Bronchial epithelial cell (primary cell): ENCODE data around the gene ITGA8. TPM values are rescaled to one million over a fixed set of nuclear protein-coding genes. Genes with fewer than 3 reads are reported as not detected.

Experiments used
- DNase-seq: peaks from one replicate; pipeline ENCODE4 v3.0.0-alpha.2; 2010; ENCODE audit warnings: low read depth
- FAIRE-seq: peaks from 2 replicates; lab custom pipeline; 2011; peaks lifted over from hg19 to GRCh38; lab: Jason Lieb, UNC
- H3K27me3 ChIP-seq: 2 replicates; pipeline ENCODE4 v1.5.1; 2011; ENCODE audit warnings: low read length; ENCODE audit not compliant: control insufficient read depth, insufficient read depth
- H3K36me3 ChIP-seq: 2 replicates; pipeline ENCODE4 v1.5.1; 2011; ENCODE audit warnings: low read length; ENCODE audit not compliant: control insufficient read depth, insufficient read depth
- H3K4me3 ChIP-seq: 2 replicates; pipeline ENCODE4 v1.5.1; 2011; ENCODE audit warnings: mild to moderate bottlenecking, low read depth, low read length, control low read depth
- total RNA-seq: library from RNA; depleted of rRNA; stranded (reverse); fragments of >200 nt; gene quantifications from 2 replicates; pipeline ENCODE4 v1.2.1, GENCODE V29; 2014
- TF ChIP-seq, protein P1 (sequence below): IDR thresholded peaks from 2 replicates; pipeline ENCODE4 v1.5.1; 2011; ENCODE audit warnings: mild to moderate bottlenecking, moderate library complexity, low read length, control low read depth, inconsistent platforms; ENCODE audit not compliant: insufficient read depth, severe bottlenecking

Gene ITGA8
- total RNA-seq, 1 donor from 2014 or later, result under 0.01 TPM

DNA sequence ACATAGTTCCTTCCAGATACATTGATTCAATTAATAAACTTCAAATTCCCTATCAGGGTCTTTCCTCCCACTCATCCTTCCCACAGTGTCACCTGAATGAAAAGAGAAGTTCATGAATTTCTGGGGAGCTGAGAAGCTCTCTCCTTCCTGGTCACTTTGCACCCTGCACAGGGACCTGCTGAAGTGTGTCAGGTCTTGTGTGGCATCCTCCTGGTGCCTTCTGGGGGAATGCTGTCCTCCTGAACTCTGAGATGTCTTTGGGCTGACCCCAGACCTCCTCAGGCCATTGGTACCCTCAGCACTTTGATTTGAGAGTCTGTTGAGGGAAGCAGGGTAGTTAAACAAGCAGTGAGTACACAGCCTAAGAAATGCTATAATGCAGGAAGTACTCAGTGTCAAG, 39.5 kb upstream of the ITGA8 start:
- FAIRE-seq, result no peak

DNA sequence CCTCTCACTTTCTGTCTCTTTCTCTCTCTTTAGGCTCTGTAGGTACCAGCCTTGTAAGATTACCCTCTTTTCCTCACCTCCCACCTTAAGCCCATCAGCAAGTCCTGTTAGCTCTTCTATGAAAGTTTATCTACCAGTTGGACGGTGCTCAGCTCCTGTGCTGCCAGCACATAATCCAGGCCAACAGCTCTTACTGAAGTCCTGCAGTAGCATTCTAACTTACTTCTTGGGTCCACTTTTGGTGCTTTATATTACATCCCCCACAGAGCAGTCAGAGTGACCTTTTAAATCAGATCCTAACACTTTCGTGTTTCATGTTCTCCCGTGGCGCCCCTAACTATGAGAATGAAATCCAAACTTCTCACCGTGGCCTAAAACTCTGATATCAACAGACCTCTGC, 38.9 kb upstream of the ITGA8 start:
- DNase-seq (no peak), FAIRE-seq (peak; percentile 13)
- H3K4me3 ChIP-seq, result no peak overlapping the region
- TF ChIP-seq, protein P1, sequence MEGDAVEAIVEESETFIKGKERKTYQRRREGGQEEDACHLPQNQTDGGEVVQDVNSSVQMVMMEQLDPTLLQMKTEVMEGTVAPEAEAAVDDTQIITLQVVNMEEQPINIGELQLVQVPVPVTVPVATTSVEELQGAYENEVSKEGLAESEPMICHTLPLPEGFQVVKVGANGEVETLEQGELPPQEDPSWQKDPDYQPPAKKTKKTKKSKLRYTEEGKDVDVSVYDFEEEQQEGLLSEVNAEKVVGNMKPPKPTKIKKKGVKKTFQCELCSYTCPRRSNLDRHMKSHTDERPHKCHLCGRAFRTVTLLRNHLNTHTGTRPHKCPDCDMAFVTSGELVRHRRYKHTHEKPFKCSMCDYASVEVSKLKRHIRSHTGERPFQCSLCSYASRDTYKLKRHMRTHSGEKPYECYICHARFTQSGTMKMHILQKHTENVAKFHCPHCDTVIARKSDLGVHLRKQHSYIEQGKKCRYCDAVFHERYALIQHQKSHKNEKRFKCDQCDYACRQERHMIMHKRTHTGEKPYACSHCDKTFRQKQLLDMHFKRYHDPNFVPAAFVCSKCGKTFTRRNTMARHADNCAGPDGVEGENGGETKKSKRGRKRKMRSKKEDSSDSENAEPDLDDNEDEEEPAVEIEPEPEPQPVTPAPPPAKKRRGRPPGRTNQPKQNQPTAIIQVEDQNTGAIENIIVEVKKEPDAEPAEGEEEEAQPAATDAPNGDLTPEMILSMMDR, result no peak
- no peaks in the 10 kb centered on the region for H3K27me3 ChIP-seq
- H3K36me3 ChIP-seq, result no peaks in the 10 kb centered on the region

More for the DNA sequence above, 39.5 kb upstream of the ITGA8 start:
- TF ChIP-seq, protein P1, result no peak
- DNase-seq, result no peak
- no peaks in the 10 kb centered on the region for H3K36me3 ChIP-seq
- no peak overlapping the region for H3K4me3 ChIP-seq
- H3K27me3 ChIP-seq, result no peaks in the 10 kb centered on the region

DNA sequence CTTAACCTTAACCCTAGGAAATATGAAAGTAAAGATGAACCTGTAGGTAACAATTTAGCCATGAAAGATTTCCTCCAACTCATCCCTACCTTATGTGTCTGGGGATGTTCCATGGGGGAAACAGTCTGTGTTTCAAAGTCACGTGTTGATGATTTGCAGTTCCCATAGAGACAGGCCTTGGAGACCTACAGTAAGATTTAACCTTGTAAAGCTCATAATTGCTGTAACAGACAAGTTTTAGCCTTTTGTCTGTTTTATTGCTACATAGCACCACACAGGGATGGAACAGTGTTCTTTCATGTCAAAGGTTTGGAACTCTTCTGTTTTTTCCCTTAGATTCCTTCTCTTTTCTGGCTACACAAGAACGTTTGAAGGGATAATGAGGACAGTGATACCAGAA, 35.2 kb upstream of the ITGA8 start:
- Histone ChIP-seq H3K4me3 (no peak overlapping the region), H3K36me3 (no peaks in the 10 kb centered on the region), H3K27me3 (no peaks in the 10 kb centered on the region)
- no peak for FAIRE-seq
- no peak for DNase-seq
- TF ChIP-seq, protein P1, result no peak

DNA sequence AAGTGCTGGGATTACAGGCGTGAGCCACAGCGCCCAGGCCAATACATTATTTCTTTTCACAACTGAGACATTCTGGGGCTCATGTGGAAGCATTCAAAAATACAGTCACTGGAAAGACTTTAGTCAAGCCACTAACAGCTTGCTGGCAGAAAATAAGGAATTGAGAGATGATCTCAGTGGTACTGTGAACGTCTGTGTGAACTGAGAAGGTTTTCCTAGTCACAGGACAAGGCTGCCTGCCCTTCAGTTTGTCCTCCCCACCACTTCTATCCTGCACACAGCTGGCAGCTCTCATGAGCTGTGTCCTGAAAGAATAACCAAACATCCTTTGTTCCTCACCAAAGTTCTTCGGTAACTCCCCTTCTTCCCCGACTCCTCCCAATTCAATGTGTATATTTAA, 31.3 kb upstream of the ITGA8 start:
- FAIRE-seq (no peak), DNase-seq (no peak)
- Histone ChIP-seq H3K27me3 (no peaks in the 10 kb centered on the region), H3K4me3 (no peak overlapping the region), H3K36me3 (no peaks in the 10 kb centered on the region)
- TF ChIP-seq, protein P1, result no peak

DNA sequence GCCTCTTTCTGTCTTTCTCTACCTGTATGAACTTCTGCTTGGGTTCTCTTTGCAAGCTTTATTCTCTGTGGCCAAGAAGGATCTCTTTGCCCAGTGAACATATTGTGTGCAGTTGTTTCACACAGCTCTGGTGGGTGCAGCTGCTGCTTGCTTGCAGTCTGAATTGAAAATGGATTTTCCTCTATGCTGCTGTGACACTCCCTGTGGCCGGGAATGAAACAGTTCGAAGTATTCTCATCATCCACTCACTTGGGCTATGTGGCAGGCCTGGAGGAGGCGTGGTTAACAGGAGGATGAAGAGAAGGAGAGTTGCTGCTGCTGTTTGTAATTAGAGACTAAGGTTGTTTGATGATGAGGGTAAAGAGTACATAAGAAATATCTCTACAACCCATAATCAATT, 28.4 kb upstream of the ITGA8 start:
- Histone ChIP-seq H3K27me3 (no peaks in the 10 kb centered on the region), H3K4me3 (no peak overlapping the region), H3K36me3 (no peaks in the 10 kb centered on the region)
- FAIRE-seq (no peak), DNase-seq (no peak)
- TF ChIP-seq, protein P1, result no peak

DNA sequence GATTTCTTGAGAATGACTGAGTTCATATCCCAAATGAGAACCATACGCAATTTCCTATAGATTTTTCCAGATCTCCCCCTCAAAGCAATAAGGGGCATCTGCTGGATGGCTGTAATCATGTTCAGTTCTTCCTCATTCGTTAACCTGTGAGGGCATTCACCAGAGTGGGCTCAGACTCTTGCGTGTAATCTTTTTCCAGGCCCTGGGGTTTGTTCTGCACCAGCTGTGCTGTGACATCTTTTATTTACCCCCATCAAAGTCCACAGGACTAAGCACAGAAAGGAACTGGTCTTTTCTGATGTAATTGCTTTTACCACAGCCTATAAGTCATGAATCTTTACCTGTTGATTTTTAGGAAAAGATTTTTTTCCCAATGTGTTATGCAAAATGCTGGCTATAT, 27.9 kb upstream of the ITGA8 start:
- FAIRE-seq (no peak), DNase-seq (no peak)
- no peaks in the 10 kb centered on the region for H3K36me3 ChIP-seq
- H3K4me3 ChIP-seq, result no peak overlapping the region
- no peaks in the 10 kb centered on the region for H3K27me3 ChIP-seq
- TF ChIP-seq, protein P1, result no peak
